NCI-H748 (cell line): ENCODE data around the gene TSHZ2.

Source experiments
- DNase-seq: peaks from one replicate; lab custom pipeline; 2025; ENCODE audit not compliant: unreplicated experiment; lab: John Stamatoyannopoulos, UW

TSHZ2 gene

GRCh38 chr20:53332022-53332837 lies 360.1 kb downstream of the TSHZ2 start:
- no peak for DNase-seq

GRCh38 chr20:53334861-53335260 lies 362.7 kb downstream of the TSHZ2 start:
- no peak for DNase-seq

GRCh38 chr20:53335555-53335954 lies 363.4 kb downstream of the TSHZ2 start:
- no peak for DNase-seq

GRCh38 chr20:53336892-53337291 lies 364.7 kb downstream of the TSHZ2 start:
- no peak for DNase-seq

GRCh38 chr20:53337390-53338101 lies 365.4 kb downstream of the TSHZ2 start:
- DNase-seq: no peak

- no peak for DNase-seq
These were observed 366.6 kb downstream of the TSHZ2 start for GRCh38 chr20:53338716-53339115.

GRCh38 chr20:53342429-53342828 lies 370.3 kb downstream of the TSHZ2 start:
- DNase-seq: no peak

GRCh38 chr20:53343448-53343847 lies 371.3 kb downstream of the TSHZ2 start:
- DNase-seq: no peak

GRCh38 chr20:53344891-53345290 lies 372.7 kb downstream of the TSHZ2 start:
- no peak for DNase-seq

- no peak for DNase-seq
These were observed 373.6 kb downstream of the TSHZ2 start for GRCh38 chr20:53345536-53346334.

- no peak for DNase-seq
These were observed 374.1 kb downstream of the TSHZ2 start for GRCh38 chr20:53346335-53346648.

- no peak for DNase-seq
These were observed 377.6 kb downstream of the TSHZ2 start for GRCh38 chr20:53349730-53350129.

- no peak for DNase-seq
These were observed 380.7 kb downstream of the TSHZ2 start for GRCh38 chr20:53352727-53353440.

GRCh38 chr20:53354314-53354713 lies 382.2 kb downstream of the TSHZ2 start:
- no peak for DNase-seq

GRCh38 chr20:53355790-53356189 lies 383.6 kb downstream of the TSHZ2 start:
- no peak for DNase-seq

GRCh38 chr20:53359425-53359824 lies 387.3 kb downstream of the TSHZ2 start:
- no peak for DNase-seq

- no peak for DNase-seq
These were observed 388.7 kb downstream of the TSHZ2 start for GRCh38 chr20:53360852-53361251.

GRCh38 chr20:53362736-53363135 lies 390.6 kb downstream of the TSHZ2 start:
- no peak for DNase-seq

- no peak for DNase-seq
These were observed 392.5 kb downstream of the TSHZ2 start for GRCh38 chr20:53364646-53365045.

- no peak for DNase-seq
These were observed 392.9 kb downstream of the TSHZ2 start for GRCh38 chr20:53365076-53365475.

- no peak for DNase-seq
These were observed 393.4 kb downstream of the TSHZ2 start for GRCh38 chr20:53365539-53366075.
